ENCODE measurements around the gene MBOAT2. TPM values are rescaled to one million over a fixed set of nuclear protein-coding genes. Genes with fewer than 3 reads are reported as not detected.
"Not testable (repeated sequence)": the region's sequence is repeated elsewhere in the genome, so short reads cannot be mapped to it uniquely, and the experiment has no call there.

The MBOAT2 gene
- total and polyA plus RNA-seq, 11 donors = 4.5 to 34.9 (median 16.1) TPM

DNA sequence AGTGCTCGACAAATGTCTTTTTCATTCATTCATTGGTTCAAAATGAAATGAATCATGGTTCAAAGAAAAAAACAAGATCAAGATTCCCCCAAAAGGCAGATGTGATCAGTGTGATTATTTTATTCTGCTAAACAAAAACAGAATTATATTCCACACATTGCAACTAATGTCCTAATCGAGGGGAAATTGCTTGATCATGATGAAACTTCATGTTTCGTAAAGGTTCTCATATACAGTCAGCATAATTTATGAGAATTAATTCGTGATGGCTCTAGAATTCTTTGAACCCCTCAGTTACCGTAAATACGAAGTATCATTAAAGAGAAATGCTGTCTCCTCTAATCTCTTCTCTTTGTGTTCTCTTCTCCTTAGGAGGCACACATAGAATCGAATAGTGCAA lies 42.1 kb upstream of the MBOAT2 start:
- H3K36me3 ChIP-seq = no peaks in the 10 kb centered on the region
- H3K9me3 ChIP-seq = peaks cover 0 to 5% (median 0%) of the 10 kb centered on the region in 12 donors
- intact Hi-C loops (cut with DNase I) = no loop called here
- H3K4me3 ChIP-seq = no peak overlapping the region
- 81 to 93% (median 87%) methylated on average over 7 of the region's 7 CpGs for WGBS, 4 donors
- DNase-seq = no peak
- H3K4me1 ChIP-seq = no peaks in the 10 kb centered on the region
- no peaks in the 10 kb centered on the region for H3K27me3 ChIP-seq
- TF ChIP-seq, protein P1, sequence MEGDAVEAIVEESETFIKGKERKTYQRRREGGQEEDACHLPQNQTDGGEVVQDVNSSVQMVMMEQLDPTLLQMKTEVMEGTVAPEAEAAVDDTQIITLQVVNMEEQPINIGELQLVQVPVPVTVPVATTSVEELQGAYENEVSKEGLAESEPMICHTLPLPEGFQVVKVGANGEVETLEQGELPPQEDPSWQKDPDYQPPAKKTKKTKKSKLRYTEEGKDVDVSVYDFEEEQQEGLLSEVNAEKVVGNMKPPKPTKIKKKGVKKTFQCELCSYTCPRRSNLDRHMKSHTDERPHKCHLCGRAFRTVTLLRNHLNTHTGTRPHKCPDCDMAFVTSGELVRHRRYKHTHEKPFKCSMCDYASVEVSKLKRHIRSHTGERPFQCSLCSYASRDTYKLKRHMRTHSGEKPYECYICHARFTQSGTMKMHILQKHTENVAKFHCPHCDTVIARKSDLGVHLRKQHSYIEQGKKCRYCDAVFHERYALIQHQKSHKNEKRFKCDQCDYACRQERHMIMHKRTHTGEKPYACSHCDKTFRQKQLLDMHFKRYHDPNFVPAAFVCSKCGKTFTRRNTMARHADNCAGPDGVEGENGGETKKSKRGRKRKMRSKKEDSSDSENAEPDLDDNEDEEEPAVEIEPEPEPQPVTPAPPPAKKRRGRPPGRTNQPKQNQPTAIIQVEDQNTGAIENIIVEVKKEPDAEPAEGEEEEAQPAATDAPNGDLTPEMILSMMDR (IDR thresholded peaks at IDR 0.05) = no peak
- no peak for TF ChIP-seq POLR2A (IDR thresholded peaks at IDR 0.05)
- no peak for ATAC-seq
- no peak overlapping the region for H3K27ac ChIP-seq

DNA sequence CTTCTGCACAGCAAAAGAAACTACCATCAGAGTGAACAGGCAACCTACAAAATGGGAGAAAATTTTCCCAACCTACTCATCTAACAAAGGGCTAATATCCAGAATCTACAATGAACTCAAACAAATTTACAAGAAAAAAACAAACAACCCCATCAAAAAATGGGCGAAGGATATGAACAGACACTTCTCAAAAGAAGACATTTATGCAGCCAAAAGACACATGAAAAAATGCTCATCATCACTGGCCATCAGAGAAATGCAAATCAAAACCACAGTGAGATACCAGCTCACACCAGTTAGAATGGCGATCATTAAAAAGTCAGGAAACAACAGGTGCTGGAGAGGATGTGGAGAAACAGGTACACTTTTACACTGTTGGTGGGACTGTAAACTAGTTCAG lies 40.0 kb upstream of the MBOAT2 start:
- H3K4me3 ChIP-seq; H3K27ac ChIP-seq; H3K4me1 ChIP-seq; H3K27me3 ChIP-seq; H3K9me3 ChIP-seq; ATAC-seq; intact Hi-C loops (cut with DNase I); DNase-seq; H3K36me3 ChIP-seq: not testable (repeated sequence)
- WGBS, 4 donors = 84 to 97% (median 92%) methylated on average over 1 to 2 of the region's 2 CpGs

DNA sequence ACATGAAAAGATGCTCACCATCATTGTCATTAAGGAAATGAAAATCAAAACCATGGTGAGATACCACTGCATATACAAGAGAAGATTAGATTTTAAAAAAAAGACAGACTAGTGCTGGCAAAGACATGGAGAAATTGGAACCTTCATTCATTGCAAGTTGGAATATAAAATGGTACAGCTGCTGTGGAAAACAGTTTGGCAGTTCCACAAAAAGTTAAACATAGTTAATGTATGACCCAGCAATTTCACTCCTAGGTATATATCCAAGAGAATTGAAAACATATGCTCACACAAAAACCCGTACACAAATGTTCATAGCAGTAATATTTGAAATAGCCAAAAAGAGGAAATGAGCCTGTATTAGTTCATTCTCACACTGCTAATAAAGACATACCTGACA lies 33.7 kb upstream of the MBOAT2 start:
- DNase-seq = no peak
- Histone ChIP-seq H3K4me3 (no peak overlapping the region), H3K36me3 (no peaks in the 10 kb centered on the region), H3K27ac (no peak overlapping the region), H3K4me1 (no peaks in the 10 kb centered on the region), H3K9me3 (peaks cover 0 to 10% (median 0%) of the 10 kb centered on the region in 12 donors), H3K27me3 (no peaks in the 10 kb centered on the region)
- ATAC-seq = no peak
- intact Hi-C loops (cut with DNase I) = no loop called here
- 33 to 49% (median 41%) methylated on average over 1 of the region's 1 CpG for WGBS, 4 donors
- TF ChIP-seq POLR2A (IDR thresholded peaks at IDR 0.05) = no peak
- TF ChIP-seq, protein P1 (IDR thresholded peaks at IDR 0.05) = no peak

DNA sequence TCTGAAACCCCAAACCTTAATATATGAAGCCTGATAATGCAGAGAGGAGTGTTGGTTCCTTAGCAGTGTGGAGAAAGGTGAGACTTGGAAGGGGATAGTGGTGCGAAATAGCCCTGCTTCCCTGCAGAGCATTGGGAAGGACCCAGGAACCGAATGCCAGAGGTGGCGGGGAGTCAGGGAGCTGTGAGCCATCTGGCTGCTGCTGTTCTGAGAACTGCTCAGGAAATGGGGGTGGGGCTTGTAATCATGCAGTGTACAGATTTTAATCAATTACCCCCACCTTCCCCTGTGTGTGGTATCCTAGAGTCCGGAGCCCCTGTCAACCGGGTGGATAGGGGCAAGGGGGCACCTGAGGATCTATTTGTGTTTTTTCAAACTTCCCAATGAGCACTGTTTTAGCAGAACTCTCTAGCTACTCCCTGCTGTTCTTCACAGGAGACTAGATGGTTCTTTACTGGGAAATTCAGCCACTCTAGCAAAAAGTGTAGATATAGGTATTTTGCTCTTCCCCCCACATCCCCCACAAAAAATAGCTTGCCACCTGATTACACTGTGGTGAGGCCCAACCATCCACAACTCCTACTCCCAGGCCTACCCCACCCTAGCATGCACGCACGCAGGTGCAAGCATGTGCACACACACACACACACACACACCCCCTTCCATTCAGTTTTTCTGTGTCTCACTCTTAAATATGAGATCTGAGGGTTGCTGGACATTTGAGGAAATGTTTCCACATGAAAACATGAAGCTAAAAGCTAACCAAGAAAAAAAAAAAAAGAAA lies 30.1 kb upstream of the MBOAT2 start:
- H3K27ac ChIP-seq = no peak overlapping the region
- intact Hi-C loops (cut with DNase I) = no loop called here
- no peak for DNase-seq
- no peak for ATAC-seq
- H3K27me3 ChIP-seq = peaks cover 0 to 3% (median 0%) of the 10 kb centered on the region in 9 donors
- 60 to 68% (median 65%) methylated on average over 7 of the region's 7 CpGs for WGBS, 4 donors
- H3K9me3 ChIP-seq = peaks cover 0 to 9% (median 0%) of the 10 kb centered on the region in 12 donors
- H3K4me1 ChIP-seq = peaks cover 0 to 6% (median 0%) of the 10 kb centered on the region in 12 donors
- no peaks in the 10 kb centered on the region for H3K36me3 ChIP-seq
- H3K4me3 ChIP-seq = no peak overlapping the region
- TF ChIP-seq, protein P1 (IDR thresholded peaks at IDR 0.05) = no peak
- TF ChIP-seq POLR2A (IDR thresholded peaks at IDR 0.05) = no peak
